Hepatocyte (in vitro differentiated cells): ENCODE results near the gene JARID2.

ENCODE experiments used
- CTCF ChIP-seq: fragments of 200-600 bp; sonication (generic); IDR thresholded peaks from 2 replicates; pipeline ENCODE4 v1.5.1; 2016; ENCODE audit warnings: antibody characterized with exemption, mild to moderate bottlenecking; ENCODE audit not compliant: poor library complexity
- EZH2 ChIP-seq: fragments of 200-600 bp; sonication (generic); IDR thresholded peaks from 2 replicates; pipeline ENCODE4 v1.6.1; 2016; ENCODE audit warnings: antibody characterized with exemption, mild to moderate bottlenecking, borderline replicate concordance
- EZH2phosphoT487 ChIP-seq: fragments of 200-600 bp; sonication (generic); IDR thresholded peaks from one replicate; pipeline ENCODE4 v1.6.1; 2018; ENCODE audit warnings: antibody characterized with exemption, mild to moderate bottlenecking, low read depth, moderate library complexity; ENCODE audit not compliant: unreplicated experiment, severe bottlenecking

- TF ChIP-seq EZH2 (no peak), CTCF (no peak), EZH2phosphoT487 (no peak)
Observed at GRCh38 chr6:15560713-15561112, 314.8 kb downstream of the JARID2 start.
